GM12878 (cell line): ENCODE measurements around the gene GLMN. TPM values are rescaled to one million over a fixed set of nuclear protein-coding genes. Genes with fewer than 3 reads are reported as not detected.
"Not testable (repeated sequence)": the region's sequence is repeated elsewhere in the genome, so short reads cannot be mapped to it uniquely, and the experiment has no call there.

Experiments used
- ATAC-seq: fragments of 200-7000 bp; cut with Tn5 transposase; 3 replicates; pipeline ENCODE4 v1.9.1; 2020; ENCODE audit warnings: mild to moderate bottlenecking, moderate library complexity
- BruUV-seq: library from RNA; stranded (reverse); fragments of 400-500 nt; replicated peaks from 2 replicates; lab custom pipeline; 2021; lab: Mats Ljungman, UMichigan
- CTCF ChIA-PET: fragments of 300-600 bp; sonication (Branson Sonifier 250); formaldehyde crosslinking; extraction: SDS; loops from one replicate; lab custom pipeline; 2021; ENCODE audit warnings: inconsistent platforms; lab: Yijun Ruan, JAX
- POLR2A ChIA-PET: fragments of 350-600 bp; formaldehyde crosslinking; extraction: SDS; loops from one replicate; lab custom pipeline; 2021; ENCODE audit warnings: inconsistent platforms; lab: Charles Lee
- RAD21 ChIA-PET: fragments of 300-600 bp; sonication (Branson Sonifier 250); formaldehyde crosslinking; loops from one replicate; lab custom pipeline; 2023; ENCODE audit warnings: antibody characterized with exemption; ENCODE audit not compliant: unreplicated experiment; lab: Charles Lee
- SMC1A ChIA-PET: fragments of 300-600 bp; sonication (Branson Sonifier 250); formaldehyde crosslinking; loops from one replicate; lab custom pipeline; 2023; ENCODE audit not compliant: unreplicated experiment, uncharacterized antibody; lab: Charles Lee
- DNase-seq: peaks from one replicate; pipeline ENCODE4 v3.0.0-alpha.2; 2011; ENCODE audit warnings: low read depth, low spot score
- FAIRE-seq: peaks from 3 replicates; lab custom pipeline; 2011; peaks lifted over from hg19 to GRCh38; lab: Jason Lieb, UNC
- H2AFZ ChIP-seq: 2 replicates; pipeline ENCODE4 v1.6.0; 2011; ENCODE audit warnings: low read depth, low read length, control low read depth; ENCODE audit not compliant: control insufficient read depth
- H3K27ac ChIP-seq: 2 replicates; pipeline ENCODE4 v1.5.1; 2011; ENCODE audit warnings: control low read depth; ENCODE audit not compliant: control insufficient read depth, insufficient read depth
- H3K27me3 ChIP-seq, 2 experiments: replicated peaks in 1 of 2; 2 replicates each; pipeline versions ENCODE4 v1.6.0 to v1.6.1; 2011; ENCODE audit warnings: low read length in 1 of 2; ENCODE audit not compliant: control insufficient read depth in 2 of 2, insufficient read depth in 2 of 2
- H3K36me3 ChIP-seq, 2 experiments: 2 replicates each; pipeline ENCODE4 v1.5.1; 2011; ENCODE audit warnings: low read length in 1 of 2; ENCODE audit not compliant: control insufficient read depth in 2 of 2, insufficient read depth in 2 of 2
- H3K4me1 ChIP-seq: 2 replicates; pipeline ENCODE4 v1.6.1; 2011; ENCODE audit warnings: mild to moderate bottlenecking, low read length, moderate library complexity, mixed read lengths; ENCODE audit not compliant: control insufficient read depth, insufficient read depth
- H3K4me2 ChIP-seq: 2 replicates; pipeline ENCODE4 v1.6.0; 2011; ENCODE audit warnings: control low read depth; ENCODE audit not compliant: control insufficient read depth, insufficient read depth
- H3K4me3 ChIP-seq: fragments of 200-600 bp; sonication (generic); 2 replicates; pipeline ENCODE4 v1.5.1; 2016
- H3K79me2 ChIP-seq: 2 replicates; pipeline ENCODE4 v1.6.0; 2011; ENCODE audit warnings: low read length; ENCODE audit not compliant: control insufficient read depth, insufficient read depth
- H3K9ac ChIP-seq: 2 replicates; pipeline ENCODE4 v1.8.0; 2011; ENCODE audit warnings: low read length, control low read depth, mixed read lengths; ENCODE audit not compliant: control insufficient read depth, insufficient read depth
- H3K9me3 ChIP-seq: replicated peaks from 3 replicates; pipeline ENCODE4 v1.5.1; 2011; ENCODE audit warnings: mild to moderate bottlenecking, low read length; ENCODE audit not compliant: control insufficient read depth, insufficient read depth
- H4K20me1 ChIP-seq: 2 replicates; pipeline ENCODE4 v1.6.0; 2011; ENCODE audit not compliant: control insufficient read depth, insufficient read depth
- MEF2B ChIP-seq: fragments of 450-650 bp; IDR thresholded peaks from 2 replicates; pipeline ENCODE4 v1.6.1; 2018; ENCODE audit warnings: mild to moderate bottlenecking, moderate library complexity; ENCODE audit not compliant: partially characterized antibody, poor library complexity, severe bottlenecking
- ZNF592 ChIP-seq: fragments of 450-650 bp; IDR thresholded peaks from 2 replicates; pipeline ENCODE4 v1.6.1; 2017; ENCODE audit warnings: mild to moderate bottlenecking, moderate library complexity
- WGBS: methylation state at CpG from one replicate; pipeline ENCODE4 v1.1.6; 2016; ENCODE audit warnings: low lambda C conversion rate; ENCODE audit not compliant: insufficient replicate concordance, insufficient coverage; ENCODE audit errors: missing lambda C conversion rate; 5-methylcytosine and 5-hydroxymethylcytosine counted together
- in situ Hi-C: fragments of 300-500 bp; cut with MboI; formaldehyde crosslinking; loops from 9 replicates; pipeline ENCODE4 v1.14.3; 2018; ENCODE audit warnings: mixed read lengths
- intact Hi-C: fragments of 100-400 bp; cut with micrococcal nuclease; formaldehyde crosslinking; loops from one replicate; pipeline ENCODE4 v1.14.2; 2022; ENCODE audit not compliant: unreplicated experiment
- polyA plus RNA-seq, 11 experiments: library from polyadenylated mRNA; depleted of rRNA in 4 of 11; unstranded in 6 of 11; stranded (reverse) in 5 of 11; fragments of >200 nt; fragmentation: Nextera tagmentation in 4 of 11; fragmentation: Illumina TruSeq in 1 of 11; extraction: Ambion mirVana in 4 of 11; extraction: Trizol in 1 of 11; gene quantifications; 1 replicate in 1 of 11; 2 replicates in 10 of 11; pipeline versions ENCODE4 v1.2.1 to v1.2.3, GENCODE V29; 2011 to 2016; ENCODE audit warnings: inconsistent platforms in 2 of 11, missing spikeins in 2 of 11, low read depth in 1 of 11
- total RNA-seq, 4 experiments: library from RNA; depleted of rRNA in 3 of 4; stranded (reverse); fragments of >200 nt in 3 of 4; fragmentation: Illumina TruSeq in 1 of 4; extraction: Trizol in 1 of 4; gene quantifications; 2 replicates each; pipeline versions ENCODE4 v1.2.1 to v1.2.3, GENCODE V29; 2013 to 2021

Gene GLMN
- total and polyA plus RNA-seq, 10 of the 15 experiments (the other 5 are each of a cell fraction or from before 2014, with no cell fraction given) = 11.5 to 33.7 (median 16.7) TPM

GRCh38 chr1:92254714-92255113 is 44.1 kb downstream of the GLMN start:
- BruUV-seq = not testable (repeated sequence)
- WGBS = 79% methylated on average over 3 of the region's 3 CpGs

DNA sequence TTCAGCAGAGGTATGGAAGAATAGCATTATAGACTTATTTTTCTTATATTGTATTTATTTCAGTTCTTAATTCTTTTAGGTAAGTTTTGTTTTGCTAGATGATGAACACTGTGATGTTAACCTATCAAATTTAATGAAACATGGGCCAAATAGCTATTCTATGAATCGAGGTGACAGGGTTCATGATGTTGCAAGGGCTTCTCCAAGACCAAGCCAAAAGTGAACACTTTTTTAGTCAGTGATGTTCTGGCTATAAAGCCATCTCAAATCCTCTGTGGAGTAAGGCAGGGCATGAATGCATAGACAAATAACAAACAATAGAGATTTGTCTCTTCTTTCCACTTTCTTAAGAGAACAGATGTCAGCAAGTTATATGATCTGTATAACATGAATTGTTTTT is 54.4 kb downstream of the GLMN start:
- H2AFZ ChIP-seq = no peak overlapping the region
- no peaks in the 10 kb centered on the region; a peak in 1 of 4 replicates for H3K36me3 ChIP-seq
- intact Hi-C loops (no loop called here), in situ Hi-C loops (no loop called here)
- POLR2A ChIA-PET = no interaction called here
- H3K9ac ChIP-seq = no peak overlapping the region
- no peaks in the 10 kb centered on the region for H3K4me1 ChIP-seq
- DNase-seq = no peak
- no peaks in the 10 kb centered on the region for H3K9me3 ChIP-seq
- TF ChIP-seq ZNF592 (no peak), MEF2B (no peak)
- TF ChIP-seq, all 136 proteins: peak for 0
- no TSS peak for BruUV-seq
- no peak overlapping the region for H3K27ac ChIP-seq
- CTCF ChIA-PET = no interaction called here
- WGBS = 96% methylated on average over 1 of the region's 1 CpG
- no peak overlapping the region for H3K4me2 ChIP-seq
- ATAC-seq = no peak
- FAIRE-seq = no peak
- RAD21 ChIA-PET = no interaction called here
- H3K4me3 ChIP-seq = no peak overlapping the region
- no peaks in the 10 kb centered on the region for H4K20me1 ChIP-seq
- H3K27me3 ChIP-seq = no peaks in the 10 kb centered on the region
- no peaks in the 10 kb centered on the region for H3K79me2 ChIP-seq
- SMC1A ChIA-PET = no interaction called here

More at GRCh38 chr1:92254714-92255113, 44.1 kb downstream of the GLMN start:
- in situ Hi-C loops, H3K27ac ChIP-seq, intact Hi-C loops, H3K79me2 ChIP-seq, H3K4me1 ChIP-seq, ATAC-seq, H4K20me1 ChIP-seq, H3K36me3 ChIP-seq, POLR2A ChIA-PET, FAIRE-seq, H3K27me3 ChIP-seq, H3K4me3 ChIP-seq, H3K4me2 ChIP-seq, H3K9me3 ChIP-seq, H3K9ac ChIP-seq, H2AFZ ChIP-seq, RAD21 ChIA-PET, DNase-seq: not testable (repeated sequence)
- ChIA-PET SMC1A (interaction anchor here (1.5 kb wide), 1 partner anchor 26 kb away, joined by 3 read pairs; no protein-coding TSS in a partner anchor), CTCF (interaction anchor here (0.7 kb wide), 1 partner anchor 166 kb away, joined by 3 read pairs; no protein-coding TSS in a partner anchor)
